Measurements from ENCODE around the gene LEO1. TPM values are rescaled to one million over a fixed set of nuclear protein-coding genes. Genes with fewer than 3 reads are reported as not detected.

Gene LEO1
- total and polyA plus RNA-seq, 8 donors: 0.58 to 16.3 (median 11.2) TPM

DNA sequence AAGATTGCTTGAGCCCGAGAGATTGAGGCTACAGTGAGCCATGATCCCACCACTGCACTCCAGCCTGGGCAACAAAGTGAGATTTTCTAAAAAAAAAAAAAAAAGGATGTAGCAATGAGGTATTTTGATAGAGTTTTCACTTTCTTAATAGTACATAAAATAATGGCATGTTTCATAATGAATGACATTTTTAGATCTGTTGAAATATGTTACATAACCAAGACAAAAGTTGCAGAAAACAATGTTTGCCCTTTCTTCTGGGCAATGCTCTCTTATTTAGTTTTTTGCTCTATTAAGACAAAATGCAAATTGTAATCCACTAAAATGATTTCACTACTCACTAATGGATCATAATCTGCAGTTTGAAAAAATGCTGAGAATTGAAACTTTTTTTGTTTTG is 43.0 kb upstream of the LEO1 start:
- WGBS, 5 donors: 86 to 100% (median 98%) methylated on average over 1 of the region's 1 CpG
- Histone ChIP-seq H3K27me3 (no peaks in the 10 kb centered on the region), H3K9me3 (no peaks in the 10 kb centered on the region), H3K27ac (no peak overlapping the region), H3K36me3 (no peaks in the 10 kb centered on the region), H3K4me3 (no peak overlapping the region), H3K4me1 (peaks cover 15 to 31% (median 22%) of the 10 kb centered on the region in 4 donors)
- no peak for DNase-seq
- TF ChIP-seq POLR2AphosphoS5 (IDR thresholded peaks at IDR 0.05) (no peak), EP300 (IDR thresholded peaks at IDR 0.05) (no peak), POLR2A (IDR thresholded peaks at IDR 0.05) (no peak)
- TF ChIP-seq, protein P1, sequence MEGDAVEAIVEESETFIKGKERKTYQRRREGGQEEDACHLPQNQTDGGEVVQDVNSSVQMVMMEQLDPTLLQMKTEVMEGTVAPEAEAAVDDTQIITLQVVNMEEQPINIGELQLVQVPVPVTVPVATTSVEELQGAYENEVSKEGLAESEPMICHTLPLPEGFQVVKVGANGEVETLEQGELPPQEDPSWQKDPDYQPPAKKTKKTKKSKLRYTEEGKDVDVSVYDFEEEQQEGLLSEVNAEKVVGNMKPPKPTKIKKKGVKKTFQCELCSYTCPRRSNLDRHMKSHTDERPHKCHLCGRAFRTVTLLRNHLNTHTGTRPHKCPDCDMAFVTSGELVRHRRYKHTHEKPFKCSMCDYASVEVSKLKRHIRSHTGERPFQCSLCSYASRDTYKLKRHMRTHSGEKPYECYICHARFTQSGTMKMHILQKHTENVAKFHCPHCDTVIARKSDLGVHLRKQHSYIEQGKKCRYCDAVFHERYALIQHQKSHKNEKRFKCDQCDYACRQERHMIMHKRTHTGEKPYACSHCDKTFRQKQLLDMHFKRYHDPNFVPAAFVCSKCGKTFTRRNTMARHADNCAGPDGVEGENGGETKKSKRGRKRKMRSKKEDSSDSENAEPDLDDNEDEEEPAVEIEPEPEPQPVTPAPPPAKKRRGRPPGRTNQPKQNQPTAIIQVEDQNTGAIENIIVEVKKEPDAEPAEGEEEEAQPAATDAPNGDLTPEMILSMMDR (IDR thresholded peaks at IDR 0.05): no peak
- intact Hi-C loops (cut with DNase I; ENCODE audit: low total_unique reads): no loop called here

- Histone ChIP-seq H3K4me3 (no peak overlapping the region), H3K9me3 (no peaks in the 10 kb centered on the region), H3K27ac (no peak overlapping the region), H3K36me3 (no peaks in the 10 kb centered on the region), H3K27me3 (no peaks in the 10 kb centered on the region), H3K4me1 (peaks cover 10 to 35% (median 28%) of the 10 kb centered on the region in 4 donors)
- intact Hi-C loops (cut with DNase I; ENCODE audit: low total_unique reads): no loop called here
- WGBS, 5 donors: 82 to 89% (median 85%) methylated on average over 3 of the region's 3 CpGs
- TF ChIP-seq POLR2AphosphoS5 (IDR thresholded peaks at IDR 0.05) (no peak), EP300 (IDR thresholded peaks at IDR 0.05) (no peak), POLR2A (IDR thresholded peaks at IDR 0.05) (no peak)
- TF ChIP-seq, protein P1 (IDR thresholded peaks at IDR 0.05): no peak
- DNase-seq: no peak
Observed at GRCh38 chr15:52013151-52013791, 41.7 kb upstream of the LEO1 start.

GRCh38 chr15:52012210-52012609 is 40.6 kb upstream of the LEO1 start:
- H3K27ac ChIP-seq: peak overlapping the region in 1 of 5 donors; percentile 16

DNA sequence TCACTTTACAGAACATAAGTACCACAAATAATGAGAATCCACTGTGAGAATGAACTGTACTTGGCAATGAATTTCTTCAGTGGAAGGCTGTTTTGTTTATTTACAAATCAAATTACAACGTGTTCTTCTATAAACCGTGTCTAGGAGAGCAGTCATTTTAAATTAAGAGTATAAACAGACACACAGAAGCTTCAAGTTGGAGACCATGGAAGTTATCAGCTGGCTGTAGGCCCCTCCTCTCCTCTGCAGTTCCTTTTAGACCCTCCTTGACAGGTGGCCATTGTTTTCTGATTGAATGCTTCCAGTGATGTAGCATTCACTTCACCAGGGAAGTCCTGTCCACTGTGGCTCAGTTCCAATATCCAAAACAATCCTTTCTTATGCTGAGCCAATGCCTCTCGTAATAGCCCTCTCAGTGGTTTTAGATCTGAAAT is 40.1 kb upstream of the LEO1 start:
- no peaks in the 10 kb centered on the region for H3K36me3 ChIP-seq
- H3K27ac ChIP-seq: peak overlapping the region in 4 of 5 donors; percentile 15 to 64 (median 38)
- no peaks in the 10 kb centered on the region for H3K27me3 ChIP-seq
- TF ChIP-seq EP300 (IDR thresholded peaks at IDR 0.05) (no peak), POLR2A (IDR thresholded peaks at IDR 0.05) (no peak), POLR2AphosphoS5 (IDR thresholded peaks at IDR 0.05) (no peak)
- TF ChIP-seq, protein P1 (IDR thresholded peaks at IDR 0.05): no peak
- H3K4me1 ChIP-seq: peaks cover 17 to 41% (median 31%) of the 10 kb centered on the region in 4 donors
- intact Hi-C loops (cut with DNase I; ENCODE audit: low total_unique reads): no loop called here
- WGBS, 5 donors: 15 to 46% (median 28%) methylated on average over 3 of the region's 3 CpGs
- no peaks in the 10 kb centered on the region for H3K9me3 ChIP-seq
- DNase-seq: peak in 1 of 2 donors; percentile 41
- no peak overlapping the region for H3K4me3 ChIP-seq

More at GRCh38 chr15:52012210-52012609, 40.6 kb upstream of the LEO1 start:
- intact Hi-C loops (cut with DNase I; ENCODE audit: low total_unique reads): no loop called here
- Histone ChIP-seq H3K9me3 (no peaks in the 10 kb centered on the region), H3K27me3 (no peaks in the 10 kb centered on the region), H3K36me3 (no peaks in the 10 kb centered on the region), H3K4me1 (peaks cover 13 to 36% (median 28%) of the 10 kb centered on the region in 4 donors), H3K4me3 (no peak overlapping the region)
- TF ChIP-seq POLR2A (IDR thresholded peaks at IDR 0.05): no peak
- no peak for TF ChIP-seq POLR2AphosphoS5 (IDR thresholded peaks at IDR 0.05)
- TF ChIP-seq, protein P1 (IDR thresholded peaks at IDR 0.05): no peak
- TF ChIP-seq EP300 (IDR thresholded peaks at IDR 0.05): no peak
- DNase-seq: no peak
- 57 to 68% (median 61%) methylated on average over 2 of the region's 2 CpGs for WGBS, 5 donors

Measured in stomach (tissue), 9 donors.